ENCODE measurements around the gene TNNC2.
"Not testable (repeated sequence)": the region's sequence is repeated elsewhere in the genome, so short reads cannot be mapped to it uniquely, and the experiment has no call there.

Gene TNNC2

GRCh38 chr20:45818239-45818638 lies 8.9 kb downstream of the TNNC2 start:
- ATAC-seq = no peak

GRCh38 chr20:45817376-45818194 lies 9.5 kb downstream of the TNNC2 start:
- no peak for ATAC-seq

- no peak for ATAC-seq
These were observed 10.2 kb downstream of the TNNC2 start for GRCh38 chr20:45816951-45817350.

GRCh38 chr20:45814314-45814713 lies 12.8 kb downstream of the TNNC2 start:
- no peak for ATAC-seq

GRCh38 chr20:45813489-45813888 lies 13.6 kb downstream of the TNNC2 start:
- no peak for ATAC-seq

GRCh38 chr20:45813006-45813340 lies 14.1 kb downstream of the TNNC2 start:
- ATAC-seq = no peak

- peak; percentile 100 for ATAC-seq
These were observed 14.7 kb downstream of the TNNC2 start, which contains the start of gene UBE2C for GRCh38 chr20:45812157-45813005. Gene UBE2C, plus strand, starts transcription at chr20:45812644. Its CDS starts 52 bp downstream, at chr20:45812696.

GRCh38 chr20:45810191-45810970 lies 16.7 kb downstream of the TNNC2 start:
- ATAC-seq = no peak

GRCh38 chr20:45801851-45802250 lies 25.3 kb downstream of the TNNC2 start:
- ATAC-seq = no peak

GRCh38 chr20:45798935-45799642 lies 28.0 kb downstream of the TNNC2 start:
- ATAC-seq = peak; percentile 84 to 85

GRCh38 chr20:45797955-45798354 lies 29.2 kb downstream of the TNNC2 start:
- not testable (repeated sequence) for ATAC-seq

GRCh38 chr20:45797510-45797909 lies 29.6 kb downstream of the TNNC2 start:
- not testable (repeated sequence) for ATAC-seq

- ATAC-seq = no peak
These were observed 30.6 kb downstream of the TNNC2 start for GRCh38 chr20:45796337-45797065.

GRCh38 chr20:45792317-45793118 lies 34.6 kb downstream of the TNNC2 start:
- ATAC-seq = no peak

- no peak for ATAC-seq
These were observed 38.8 kb downstream of the TNNC2 start for GRCh38 chr20:45788351-45788750.

- ATAC-seq = no peak
These were observed 43.3 kb downstream of the TNNC2 start for GRCh38 chr20:45783656-45784294.

- ATAC-seq = peak; percentile 88 to 92
These were observed 44.2 kb downstream of the TNNC2 start for GRCh38 chr20:45782890-45783289.

GRCh38 chr20:45781391-45781931 lies 45.7 kb downstream of the TNNC2 start:
- no peak for ATAC-seq

- ATAC-seq = no peak
These were observed 47.0 kb downstream of the TNNC2 start for GRCh38 chr20:45780159-45780558.
